ENCODE results near the gene BCR. TPM values are rescaled to one million over a fixed set of nuclear protein-coding genes. Genes with fewer than 3 reads are reported as not detected.

BCR gene
- total RNA-seq, 1 donor from 2014 or later, result 78.3 TPM

DNA sequence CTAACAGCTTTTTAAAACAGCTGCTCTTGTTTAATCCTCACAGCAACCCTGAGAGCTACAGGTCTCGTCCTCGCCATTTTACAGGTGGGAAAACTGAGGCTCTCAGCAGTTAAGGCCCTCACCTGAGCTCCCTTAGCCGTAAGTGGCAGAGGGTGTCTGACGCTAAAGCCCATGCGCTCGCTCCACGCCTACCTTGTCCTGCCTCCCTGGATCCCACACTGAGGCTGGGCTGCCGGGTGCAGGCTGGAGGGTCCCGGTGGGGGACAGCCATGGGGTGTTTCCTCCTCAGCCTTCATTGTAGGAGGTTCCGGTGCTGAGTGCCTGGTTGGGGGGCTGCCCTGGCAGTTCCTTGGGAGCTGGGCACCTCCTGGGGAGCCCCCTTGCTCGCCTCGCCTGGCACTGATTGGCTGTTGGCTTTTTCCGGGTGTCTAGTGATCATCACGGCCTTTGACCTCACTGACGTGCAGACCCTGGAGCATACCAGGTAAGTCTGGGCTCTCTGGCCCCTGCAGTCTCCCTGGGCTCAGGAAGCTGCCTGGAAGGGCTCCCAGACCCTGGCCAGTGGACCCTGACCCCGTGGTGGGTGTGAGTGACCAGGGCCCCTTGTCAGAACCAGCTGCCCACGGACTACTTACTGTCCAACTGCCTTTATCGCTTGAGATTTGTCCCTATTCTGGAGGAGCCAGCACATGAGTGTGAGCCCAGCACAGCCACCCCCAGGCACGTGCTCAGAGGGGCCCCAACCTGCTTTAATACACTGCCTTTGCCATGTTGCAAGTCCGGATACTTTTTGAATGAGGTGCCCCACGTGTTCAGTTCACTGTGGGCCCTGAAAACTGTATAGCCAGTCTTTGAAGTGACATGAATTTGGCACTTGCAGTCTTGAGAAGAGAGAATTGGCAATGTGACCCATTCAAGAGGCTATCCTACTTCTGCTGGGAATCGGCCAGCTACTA, 22.5 kb upstream of the BCR start:
- H3K9me3 ChIP-seq, result no peaks in the 10 kb centered on the region
- no peak for TF ChIP-seq CTCF (IDR thresholded peaks at IDR 0.05)
- DNase-seq (no peak), ATAC-seq (peak; percentile 46)
- peaks cover 18% of the 10 kb centered on the region for H3K4me1 ChIP-seq
- H3K4me3 ChIP-seq, result no peak overlapping the region
- no peaks in the 10 kb centered on the region for H3K27me3 ChIP-seq
- no peaks in the 10 kb centered on the region for H3K36me3 ChIP-seq
- H3K27ac ChIP-seq, result peak overlapping the region; percentile 30
- intact Hi-C loops (cut with DNase I), result no loop called here

GRCh38 chr22:23158516-23159290, 21.6 kb upstream of the BCR start:
- H3K9me3 ChIP-seq, result no peaks in the 10 kb centered on the region
- no peak overlapping the region for H3K27ac ChIP-seq
- H3K4me1 ChIP-seq, result peaks cover 9% of the 10 kb centered on the region
- no peaks in the 10 kb centered on the region for H3K27me3 ChIP-seq
- intact Hi-C loops (cut with DNase I), result no loop called here
- ATAC-seq, result no peak
- DNase-seq, result no peak
- no peak overlapping the region for H3K4me3 ChIP-seq
- TF ChIP-seq CTCF (IDR thresholded peaks at IDR 0.05), result no peak
- no peaks in the 10 kb centered on the region for H3K36me3 ChIP-seq

- H3K27me3 ChIP-seq, result no peaks in the 10 kb centered on the region
- no peaks in the 10 kb centered on the region for H3K9me3 ChIP-seq
- no peaks in the 10 kb centered on the region for H3K36me3 ChIP-seq
- no peak for DNase-seq
- intact Hi-C loops (cut with DNase I), result no loop called here
- no peak for TF ChIP-seq CTCF (IDR thresholded peaks at IDR 0.05)
- peaks cover 6% of the 10 kb centered on the region for H3K4me1 ChIP-seq
- H3K4me3 ChIP-seq, result no peak overlapping the region
- no peak overlapping the region for H3K27ac ChIP-seq
- no peak for ATAC-seq
These were observed 21.0 kb upstream of the BCR start for GRCh38 chr22:23159291-23159630.

DNA sequence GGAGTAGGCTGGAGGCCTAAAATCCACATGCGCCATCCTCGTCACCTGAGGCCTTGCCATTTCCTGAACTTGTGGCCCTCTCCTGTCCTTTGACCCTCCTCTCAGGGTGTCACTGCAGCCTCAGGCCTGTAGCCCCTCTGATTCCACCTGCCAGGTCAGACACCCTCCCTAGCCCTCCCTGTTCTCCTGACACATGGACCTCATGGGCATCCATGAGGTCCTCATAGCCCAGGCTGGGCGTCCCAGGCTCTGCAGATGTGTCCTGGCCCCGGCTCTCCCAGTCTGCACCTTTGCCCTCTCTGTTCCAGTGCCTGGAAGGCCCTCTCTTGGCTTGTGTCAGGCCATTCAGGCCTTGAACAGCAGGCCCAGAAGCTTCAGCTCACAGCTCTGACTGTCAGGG, 19.3 kb upstream of the BCR start:
- Histone ChIP-seq H3K36me3 (no peaks in the 10 kb centered on the region), H3K4me1 (peaks cover 5% of the 10 kb centered on the region), H3K4me3 (no peak overlapping the region), H3K27ac (no peak overlapping the region), H3K9me3 (no peaks in the 10 kb centered on the region), H3K27me3 (no peaks in the 10 kb centered on the region)
- intact Hi-C loops (cut with DNase I), result no loop called here
- DNase-seq (no peak), ATAC-seq (no peak)
- TF ChIP-seq CTCF (IDR thresholded peaks at IDR 0.05), result no peak

DNA sequence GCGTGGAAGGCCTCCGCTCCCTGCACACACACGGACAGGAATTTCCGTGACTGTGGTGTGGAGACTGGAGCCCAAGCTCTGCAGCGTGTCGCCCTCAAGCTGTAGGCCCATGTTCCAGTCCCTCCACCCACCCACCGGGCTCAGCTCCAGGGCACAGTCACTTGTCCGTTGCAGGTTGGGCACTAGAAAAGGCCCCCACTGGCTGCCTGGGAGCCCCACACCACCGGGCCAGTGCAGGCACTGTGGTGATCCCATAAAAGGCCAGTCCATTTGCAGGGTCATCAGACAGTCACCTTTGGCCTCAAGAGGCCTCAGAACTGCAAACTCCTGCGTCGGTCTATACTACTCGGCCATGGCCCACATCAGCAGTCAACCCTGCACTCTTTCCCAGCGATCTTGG, 18.7 kb upstream of the BCR start:
- Histone ChIP-seq H3K9me3 (no peaks in the 10 kb centered on the region), H3K27me3 (no peaks in the 10 kb centered on the region), H3K27ac (no peak overlapping the region), H3K4me3 (no peak overlapping the region), H3K4me1 (peaks cover 2% of the 10 kb centered on the region), H3K36me3 (no peaks in the 10 kb centered on the region)
- intact Hi-C loops (cut with DNase I), result no loop called here
- no peak for ATAC-seq
- TF ChIP-seq CTCF (IDR thresholded peaks at IDR 0.05), result no peak
- no peak for DNase-seq

Data from upper lobe of right lung (tissue), 1 donor.